ENCODE data around the gene POFUT2.

GRCh38 chr21:45244799-45245340, 42.8 kb downstream of the POFUT2 start:
- no peak for TF ChIP-seq GATA2 (IDR thresholded peaks at IDR 0.05; ENCODE audit: low read depth, low read length)
- TF ChIP-seq GATA3 (IDR thresholded peaks at IDR 0.05; ENCODE audit: low read depth, low read length) = no peak
